Stimulated activated CD4-positive, alpha-beta T cell treated with anti-CD3 and anti-CD28 coated beads, Interleukin-15, amount 100 ng/mL, for 24 hours (primary cell): Measurements from ENCODE around the gene PIK3C2B.
"Not testable (repeated sequence)": the region's sequence is repeated elsewhere in the genome, so short reads cannot be mapped to it uniquely, and the experiment has no call there.

Experiments used
- DNase-seq: peaks from one replicate; pipeline ENCODE4 v3.0.0-alpha.2; 2020

PIK3C2B gene

GRCh38 chr1:204494281-204495077 lies at the start of gene PIK3C2B:
TSS of gene PIK3C2B (minus strand) at chr1:204494805. CDS start at chr1:204469802, 25,003 bp downstream.
- DNase-seq: peak; percentile 85

GRCh38 chr1:204544321-204544720 lies 49.7 kb upstream of the PIK3C2B start:
- no peak for DNase-seq

- DNase-seq: no peak
Measured at GRCh38 chr1:204541626-204542025, 47.0 kb upstream of the PIK3C2B start.

GRCh38 chr1:204532832-204533231 lies 38.2 kb upstream of the PIK3C2B start:
- DNase-seq: no peak

- DNase-seq: no peak
Measured at GRCh38 chr1:204530932-204531331, 36.3 kb upstream of the PIK3C2B start.

GRCh38 chr1:204529371-204529895 lies 34.8 kb upstream of the PIK3C2B start:
- no peak for DNase-seq

GRCh38 chr1:204528677-204529076 lies 34.1 kb upstream of the PIK3C2B start:
- no peak for DNase-seq

GRCh38 chr1:204528241-204528640 lies 33.6 kb upstream of the PIK3C2B start:
- no peak for DNase-seq

GRCh38 chr1:204524986-204525385 lies 30.4 kb upstream of the PIK3C2B start:
- DNase-seq: no peak

- peak; percentile 23 for DNase-seq
Measured at GRCh38 chr1:204523605-204524215, 29.1 kb upstream of the PIK3C2B start.

- DNase-seq: not testable (repeated sequence)
Measured at GRCh38 chr1:204521941-204522521, 27.4 kb upstream of the PIK3C2B start.

GRCh38 chr1:204520834-204521709 lies 26.5 kb upstream of the PIK3C2B start:
- DNase-seq: peak; percentile 55

- peak; percentile 46 for DNase-seq
Measured at GRCh38 chr1:204517382-204517781, 22.8 kb upstream of the PIK3C2B start.

- DNase-seq: peak; percentile 96
Measured at GRCh38 chr1:204516180-204516879, 21.7 kb upstream of the PIK3C2B start, which contains the start of gene MDM4. TSS of gene MDM4 (plus strand) at chr1:204516406. CDS start at chr1:204525519, 9,113 bp downstream.

- no peak for DNase-seq
Measured at GRCh38 chr1:204514828-204515227, 20.2 kb upstream of the PIK3C2B start.

GRCh38 chr1:204513117-204513716 lies 18.6 kb upstream of the PIK3C2B start:
- peak; percentile 51 for DNase-seq

- DNase-seq: no peak
Measured at GRCh38 chr1:204511366-204511765, 16.8 kb upstream of the PIK3C2B start.

- DNase-seq: no peak
Measured at GRCh38 chr1:204509186-204509635, 14.6 kb upstream of the PIK3C2B start.

GRCh38 chr1:204507317-204508105 lies 12.9 kb upstream of the PIK3C2B start:
- peak; percentile 38 for DNase-seq

GRCh38 chr1:204506969-204507316 lies 12.3 kb upstream of the PIK3C2B start:
- DNase-seq: peak; percentile 89
